ENCODE measurements around the gene ABCG8.

Gene ABCG8

GRCh38 chr2:43826305-43827250, 12.2 kb upstream of the ABCG8 start:
- no peak for DNase-seq (ENCODE audit: low spot score)

GRCh38 chr2:43831543-43832294, 7.1 kb upstream of the ABCG8 start:
- no peak for DNase-seq (ENCODE audit: low spot score)

GRCh38 chr2:43832457-43832856, 6.3 kb upstream of the ABCG8 start:
- DNase-seq (ENCODE audit: low spot score), result no peak

GRCh38 chr2:43837033-43837432, 1.7 kb upstream of the ABCG8 start:
- no peak for DNase-seq (ENCODE audit: low spot score)

GRCh38 chr2:43837831-43838559, 776 bp upstream of the ABCG8 start:
- no peak for DNase-seq (ENCODE audit: low spot score)

GRCh38 chr2:43839776-43840564, 1.2 kb downstream of the ABCG8 start:
- DNase-seq (ENCODE audit: low spot score), result no peak

- no peak for DNase-seq (ENCODE audit: low spot score)
Measured at GRCh38 chr2:43840965-43841364, 2.2 kb downstream of the ABCG8 start.

- no peak for DNase-seq (ENCODE audit: low spot score)
Measured at GRCh38 chr2:43841949-43842865, 3.4 kb downstream of the ABCG8 start.

GRCh38 chr2:43842866-43843226, 4.1 kb downstream of the ABCG8 start:
- no peak for DNase-seq (ENCODE audit: low spot score)

- DNase-seq (ENCODE audit: low spot score), result no peak
Measured at GRCh38 chr2:43845181-43845580, 6.4 kb downstream of the ABCG8 start.

- no peak for DNase-seq (ENCODE audit: low spot score)
Measured at GRCh38 chr2:43846140-43846793, 7.5 kb downstream of the ABCG8 start.

- DNase-seq (ENCODE audit: low spot score), result no peak
Measured at GRCh38 chr2:43848214-43848613, 9.4 kb downstream of the ABCG8 start.

- DNase-seq (ENCODE audit: low spot score), result no peak
Measured at GRCh38 chr2:43851011-43851980, 12.5 kb downstream of the ABCG8 start.

- DNase-seq (ENCODE audit: low spot score), result no peak
Measured at GRCh38 chr2:43852196-43852730, 13.5 kb downstream of the ABCG8 start.

- DNase-seq (ENCODE audit: low spot score), result no peak
Measured at GRCh38 chr2:43853141-43854081, 14.6 kb downstream of the ABCG8 start.

GRCh38 chr2:43854671-43855070, 15.9 kb downstream of the ABCG8 start:
- no peak for DNase-seq (ENCODE audit: low spot score)

GRCh38 chr2:43855292-43855691, 16.5 kb downstream of the ABCG8 start:
- DNase-seq (ENCODE audit: low spot score), result no peak

Data from hematopoietic multipotent progenitor cell treated with erythropoietin and hydrocortisone succinate and interleukin-3 and kit ligand, for 17 days (in vitro differentiated cells).